Activated CD8-positive, alpha-beta memory T cell treated with anti-CD3 and anti-CD28 coated beads for 24 hours (primary cell): ENCODE data around the gene PPP1R13B.

Experiments
- DNase-seq: peaks from one replicate; pipeline ENCODE4 v3.0.0-alpha.2; 2020

The PPP1R13B gene

DNA sequence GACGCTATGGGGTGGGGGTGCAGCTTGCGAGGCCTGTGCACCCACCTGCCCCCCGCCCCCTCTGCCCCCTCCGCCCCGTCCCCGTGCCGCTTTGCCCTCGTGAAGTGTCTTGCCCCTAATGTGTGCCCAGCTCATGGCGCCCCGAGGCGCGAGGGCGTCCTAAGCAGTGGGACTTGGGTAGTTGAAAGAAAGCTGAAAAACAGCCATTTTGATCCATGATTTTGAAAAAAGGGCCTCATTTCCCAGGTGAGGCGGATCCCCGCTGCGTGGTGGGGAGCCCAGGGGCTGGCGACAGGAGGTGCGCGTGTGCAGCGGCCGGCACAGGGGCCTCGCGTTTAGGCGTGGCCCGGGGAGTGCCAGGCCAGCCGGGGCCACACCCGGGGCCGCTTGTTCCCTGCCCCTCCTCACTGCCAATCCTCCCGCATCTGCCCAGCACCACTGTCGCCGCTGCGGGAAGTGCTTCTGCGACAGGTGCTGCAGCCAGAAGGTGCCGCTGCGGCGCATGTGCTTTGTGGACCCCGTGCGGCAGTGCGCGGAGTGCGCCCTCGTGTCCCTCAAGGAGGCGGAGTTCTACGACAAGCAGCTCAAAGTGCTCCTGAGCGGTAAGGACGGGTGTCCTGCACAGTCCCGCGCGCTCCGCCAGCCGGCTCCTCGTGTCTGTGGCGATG, 119.9 kb downstream of the PPP1R13B start:
- no peak for DNase-seq

DNA sequence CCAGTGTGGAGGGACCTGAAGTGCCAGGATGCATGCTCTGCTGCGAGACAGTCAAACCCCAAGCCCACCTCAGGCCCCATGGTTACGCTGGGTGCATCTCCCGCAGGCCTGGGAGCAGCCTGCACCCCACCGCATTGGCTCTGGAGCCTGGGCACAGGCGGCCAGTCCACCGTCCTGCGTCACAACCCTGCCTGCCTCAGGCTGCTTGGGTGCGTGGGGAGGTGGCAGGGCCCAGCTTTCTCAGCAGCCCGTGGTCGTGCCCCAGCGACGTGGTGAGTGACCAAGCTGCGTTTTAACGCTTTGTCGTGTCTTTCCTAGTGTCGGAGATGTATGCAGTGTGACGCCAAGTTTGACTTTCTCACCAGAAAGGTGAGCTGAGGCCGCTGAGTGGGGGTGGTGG, 120.9 kb downstream of the PPP1R13B start:
- DNase-seq: no peak

DNA sequence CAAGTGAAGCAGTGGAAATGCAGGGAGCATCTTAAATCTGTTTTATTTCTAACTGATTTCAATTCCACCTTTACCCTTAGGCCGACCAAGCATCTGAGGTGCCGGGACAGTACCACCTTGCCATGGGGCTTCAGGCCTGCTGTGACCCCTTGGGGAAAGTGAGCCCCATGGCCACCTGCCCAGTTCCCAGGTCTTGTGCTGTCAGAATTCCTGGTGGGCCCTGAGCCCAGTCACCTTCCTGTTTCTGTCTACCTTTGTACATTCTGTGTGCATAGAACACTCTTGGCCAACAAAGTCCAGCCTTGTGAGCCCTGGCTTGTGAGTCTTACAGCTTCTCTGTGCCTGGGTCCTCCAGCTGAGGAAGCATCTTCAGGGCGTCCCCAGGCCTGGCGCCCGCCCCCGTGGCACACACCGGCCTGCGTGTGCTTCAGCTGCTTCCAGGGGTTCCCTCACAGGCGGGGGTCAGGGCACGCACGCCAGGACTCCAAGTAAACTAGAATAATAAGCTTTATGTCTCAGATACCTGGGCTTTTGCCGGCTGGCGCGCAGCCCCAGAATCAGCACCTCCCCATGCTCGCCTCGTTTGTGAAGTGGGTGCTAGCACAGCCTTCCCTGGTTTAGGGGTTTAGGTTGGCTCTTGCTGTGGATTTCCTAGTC, 121.5 kb downstream of the PPP1R13B start:
- DNase-seq: no peak

DNA sequence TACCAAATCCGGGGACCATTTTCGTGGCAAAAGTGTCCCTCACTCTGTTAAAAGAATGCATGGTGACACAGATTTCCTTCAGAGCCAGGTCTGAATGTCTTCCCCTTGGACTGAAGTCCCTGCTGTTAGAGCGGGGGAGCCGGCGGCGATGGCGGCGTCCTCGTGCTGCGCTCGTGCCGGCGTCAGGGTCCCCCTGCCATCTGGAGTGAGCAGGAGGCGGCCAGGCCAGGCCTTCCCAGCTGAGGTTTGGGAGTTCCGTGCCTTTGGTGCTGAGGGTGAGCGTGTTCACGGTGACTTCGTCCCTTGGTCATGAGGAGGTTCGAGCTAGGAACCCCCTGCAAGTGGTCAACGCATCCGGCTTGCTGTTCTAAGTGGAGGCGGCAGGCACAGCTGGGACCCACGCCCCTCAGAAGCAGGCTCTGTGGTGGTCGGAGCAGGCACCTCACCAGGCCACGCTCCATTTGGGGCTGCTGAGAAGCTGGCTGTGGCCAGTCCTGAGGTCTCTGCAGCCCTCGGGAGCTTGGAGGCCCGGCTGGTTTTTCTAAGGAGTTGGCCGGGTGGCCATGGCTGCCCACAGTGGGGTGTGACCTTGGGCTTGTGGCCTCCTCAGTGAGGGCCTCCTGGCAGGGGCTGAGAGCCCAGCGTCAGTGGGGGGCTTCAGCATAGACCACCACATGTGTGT, 122.2 kb downstream of the PPP1R13B start:
- no peak for DNase-seq

DNA sequence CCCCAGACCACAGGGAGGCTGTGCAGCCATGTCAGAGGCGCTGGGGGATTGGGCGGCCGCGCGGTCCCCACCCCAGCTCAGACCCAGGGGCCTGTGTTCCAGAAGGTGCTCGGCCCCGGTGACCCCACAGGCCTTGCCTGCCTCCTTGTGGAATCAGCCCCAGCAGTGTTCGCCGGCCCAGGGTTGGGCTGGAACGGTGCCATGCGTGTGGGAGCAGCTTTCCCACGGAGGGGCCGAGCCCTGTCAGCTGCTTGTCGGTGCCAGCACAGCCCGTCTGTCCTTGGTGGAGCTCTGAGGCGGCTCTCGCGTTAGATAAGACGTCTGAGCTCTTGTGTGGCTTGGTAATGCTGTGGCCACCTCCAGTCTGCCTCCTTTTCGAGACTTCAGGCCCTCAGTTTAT, 123.3 kb downstream of the PPP1R13B start:
- DNase-seq: no peak

DNA sequence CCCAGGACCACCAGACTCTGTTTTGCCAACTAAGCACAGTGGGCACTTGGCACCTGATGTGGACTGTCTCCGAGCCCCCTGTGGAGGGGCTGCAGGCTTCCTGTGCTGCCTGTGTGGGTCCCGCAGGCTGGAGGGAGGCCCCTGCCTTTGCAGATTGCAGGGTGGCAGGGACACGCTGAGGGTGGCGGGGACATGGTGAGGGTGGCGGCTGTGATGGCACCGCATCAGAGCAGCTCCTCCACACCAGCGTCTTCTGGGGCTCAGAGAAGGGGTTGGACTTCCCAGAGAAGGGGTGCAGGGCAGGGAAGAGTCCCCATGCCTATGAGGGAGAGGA, 123.7 kb downstream of the PPP1R13B start:
- no peak for DNase-seq

DNA sequence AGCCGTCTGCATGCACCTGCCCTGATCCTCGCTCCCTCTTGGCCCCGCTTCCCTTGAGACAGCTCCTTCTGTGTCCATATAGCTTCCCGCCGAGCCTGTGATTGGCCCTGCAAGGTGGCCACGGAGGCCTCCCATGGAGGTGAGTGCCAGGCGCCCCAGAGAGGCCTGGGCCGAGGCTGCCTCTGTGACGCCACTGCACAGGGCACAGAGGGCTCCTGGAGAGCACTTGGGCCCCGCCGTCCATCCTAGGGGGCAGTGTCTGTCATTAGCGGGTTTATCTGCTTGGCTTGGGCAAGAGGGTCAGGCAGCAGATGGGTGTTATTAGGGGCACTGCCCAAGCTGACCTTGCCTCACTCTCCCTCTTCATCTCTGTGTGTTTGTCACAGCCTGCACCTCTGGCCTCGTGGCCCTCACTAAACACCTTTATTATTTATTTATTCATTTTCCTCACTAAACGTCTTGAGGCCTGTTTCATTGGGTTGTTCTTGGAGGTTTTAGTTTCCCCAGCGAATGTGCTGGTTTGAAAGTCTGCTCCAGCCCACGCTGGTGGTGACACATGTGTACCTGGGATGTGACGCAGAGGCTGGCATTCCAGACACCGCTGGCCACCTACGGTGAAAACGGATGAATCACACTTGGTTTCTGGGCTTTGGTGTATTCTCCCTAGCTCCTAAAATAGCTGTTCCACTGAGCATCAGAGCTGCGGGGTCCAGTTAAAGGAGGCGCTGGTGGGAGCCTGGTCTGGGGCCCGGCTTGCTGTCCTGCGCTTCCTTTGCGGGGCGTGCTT, 125.8 kb downstream of the PPP1R13B start:
- DNase-seq: no peak

DNA sequence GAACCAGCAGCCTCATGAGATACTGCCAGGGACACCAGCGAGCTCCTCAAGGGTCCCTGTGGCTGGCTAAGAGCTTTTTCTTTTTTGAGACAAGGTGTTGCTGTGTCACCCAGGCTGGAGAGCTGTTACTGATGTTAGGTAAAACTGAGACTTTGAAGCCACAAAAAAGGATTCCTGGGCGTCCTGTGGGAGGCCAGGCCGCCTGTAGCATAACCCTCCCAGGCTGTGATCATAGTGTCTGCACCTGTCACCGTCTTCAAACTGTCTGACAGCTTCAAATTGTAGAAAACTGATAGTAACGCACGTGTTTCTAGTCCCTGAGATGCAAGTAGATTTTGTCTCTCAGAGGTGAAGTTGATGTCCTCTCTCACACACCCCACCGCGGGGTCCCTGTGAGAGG, 127.6 kb downstream of the PPP1R13B start:
- DNase-seq: no peak

DNA sequence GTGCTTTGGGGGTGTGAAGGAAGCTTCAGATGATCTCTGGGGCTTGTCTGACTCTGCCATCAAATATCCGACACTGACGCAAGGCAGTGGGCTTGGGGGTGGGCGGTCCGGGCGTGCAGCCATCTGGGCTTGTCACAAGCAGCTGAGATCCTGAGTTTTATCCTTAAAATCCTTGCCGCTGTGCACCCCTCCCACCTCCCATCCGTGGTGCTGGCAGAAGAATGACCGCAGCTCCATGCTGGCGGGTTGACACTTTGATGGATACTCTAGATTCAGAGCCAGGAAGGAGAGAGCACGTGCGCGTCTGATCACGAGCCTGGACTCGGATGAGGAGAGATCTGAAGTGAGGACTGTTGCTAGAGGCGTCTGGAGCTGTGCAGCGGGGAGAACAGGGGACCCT, 128.8 kb downstream of the PPP1R13B start:
- DNase-seq: no peak

DNA sequence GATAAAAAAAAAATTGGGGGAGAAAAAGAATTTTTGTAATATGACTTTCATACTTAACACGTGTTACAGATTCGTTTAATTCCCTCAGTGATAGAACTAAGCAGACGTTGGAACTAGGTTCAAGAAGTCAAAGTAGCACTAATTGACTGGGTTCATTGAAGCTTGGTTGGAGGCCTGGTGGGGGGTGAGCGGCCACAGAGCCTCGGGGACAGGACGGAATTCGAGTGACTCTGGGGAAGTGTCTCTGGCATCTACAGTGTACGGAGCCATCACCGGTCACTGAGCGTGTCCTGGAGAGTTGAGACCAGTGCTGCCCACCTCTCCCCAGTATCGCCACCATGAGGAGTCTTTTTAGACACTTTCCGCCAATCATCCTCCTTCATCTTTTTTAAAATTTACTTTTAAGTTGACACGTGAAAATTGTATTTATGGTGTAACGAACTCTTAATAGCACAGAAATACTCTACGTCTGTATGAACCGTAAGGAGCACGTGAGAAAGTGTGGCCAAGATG, 130.4 kb downstream of the PPP1R13B start:
- DNase-seq: no peak

DNA sequence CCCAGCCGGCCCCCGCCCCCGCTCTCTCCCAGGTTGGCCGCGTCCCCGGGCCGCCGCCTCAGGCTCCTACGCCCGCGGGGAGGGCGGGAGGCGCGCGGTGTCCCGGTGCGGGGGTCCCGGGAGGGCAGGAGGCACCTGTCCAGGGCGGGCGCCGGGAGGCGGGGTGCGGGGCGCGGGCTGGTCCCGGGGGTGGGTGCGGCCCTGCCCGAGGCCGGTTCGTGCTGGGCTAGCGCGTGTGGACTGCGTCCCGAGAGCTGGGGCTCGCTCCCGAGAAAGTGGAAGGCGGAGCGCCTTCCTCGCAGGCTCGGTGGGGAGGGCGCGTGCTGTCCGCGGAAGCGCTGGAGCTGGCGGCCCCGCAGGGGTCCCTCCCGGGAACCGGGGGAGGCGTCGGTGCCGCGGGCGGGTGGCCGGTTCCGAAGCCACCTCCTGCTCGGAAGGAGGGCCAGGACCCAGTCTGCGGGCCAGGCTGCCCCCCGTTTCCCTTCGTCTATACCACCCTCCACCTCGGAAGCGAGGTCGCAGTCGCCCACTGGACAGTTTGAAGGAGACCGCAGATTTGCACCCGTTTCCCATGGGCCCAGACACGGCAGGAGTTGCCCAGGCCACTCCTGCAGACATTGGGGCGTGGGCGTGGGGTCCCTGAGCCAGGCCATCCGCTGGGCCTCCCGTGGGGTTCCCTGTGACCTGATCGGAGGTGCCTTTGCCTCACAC, 131.1 kb downstream of the PPP1R13B start:
- no peak for DNase-seq

DNA sequence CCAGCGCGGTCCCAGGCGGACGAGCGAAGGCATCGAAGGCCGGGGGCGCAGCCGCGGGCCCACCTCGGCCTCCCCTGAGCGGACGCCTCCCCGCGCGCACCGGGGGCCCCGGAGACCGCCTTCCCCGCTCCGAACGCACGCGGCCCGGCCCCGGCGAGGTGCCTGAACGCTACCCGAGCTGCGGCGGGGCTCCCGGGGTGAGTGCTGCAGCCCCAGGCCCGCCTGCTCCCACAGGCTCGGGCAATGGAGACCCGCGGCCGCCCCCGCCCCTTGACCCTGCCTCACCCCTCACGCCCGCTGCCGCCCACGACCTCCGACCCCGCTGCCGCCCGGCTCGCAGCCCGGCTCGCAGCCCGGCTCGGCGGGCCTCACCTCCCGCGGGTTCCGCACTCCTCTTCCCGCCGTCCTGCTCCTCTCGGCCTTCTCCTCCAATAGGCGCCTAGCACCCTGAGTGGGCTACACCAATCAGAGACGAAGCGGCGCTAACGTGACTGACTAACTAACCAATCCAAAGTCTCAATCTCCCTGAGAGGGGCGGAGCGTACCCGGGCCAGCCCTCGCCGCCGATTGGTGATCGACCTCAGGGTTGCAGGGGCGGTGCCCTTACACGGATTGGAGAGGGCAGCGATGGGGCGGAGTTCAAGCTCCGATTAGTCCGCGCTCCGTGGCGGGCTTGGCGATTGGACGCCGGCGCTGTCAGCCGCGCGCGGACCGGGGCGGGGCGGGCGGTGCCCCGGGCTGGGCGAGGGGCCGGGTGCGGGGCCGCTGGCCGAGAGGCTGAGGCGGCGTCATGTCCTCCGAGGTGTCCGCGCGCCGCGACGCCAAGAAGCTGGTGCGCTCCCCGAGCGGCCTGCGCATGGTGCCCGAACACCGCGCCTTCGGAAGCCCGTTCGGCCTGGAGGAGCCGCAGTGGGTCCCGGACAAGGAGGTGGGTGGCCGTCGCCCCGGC, 132.0 kb downstream of the PPP1R13B start, which contains the start of the genes XRCC3 and ZFYVE21:
TSS of gene XRCC3 (minus strand) at position 400 of the 949 bp plus-strand sequence. CDS start 4,364 bp downstream, outside the sequence.
TSS of gene ZFYVE21 (plus strand) at position 759 of the 949 bp plus-strand sequence. CDS start at position 791, 32 bp downstream.
- peak; percentile 99 for DNase-seq

DNA sequence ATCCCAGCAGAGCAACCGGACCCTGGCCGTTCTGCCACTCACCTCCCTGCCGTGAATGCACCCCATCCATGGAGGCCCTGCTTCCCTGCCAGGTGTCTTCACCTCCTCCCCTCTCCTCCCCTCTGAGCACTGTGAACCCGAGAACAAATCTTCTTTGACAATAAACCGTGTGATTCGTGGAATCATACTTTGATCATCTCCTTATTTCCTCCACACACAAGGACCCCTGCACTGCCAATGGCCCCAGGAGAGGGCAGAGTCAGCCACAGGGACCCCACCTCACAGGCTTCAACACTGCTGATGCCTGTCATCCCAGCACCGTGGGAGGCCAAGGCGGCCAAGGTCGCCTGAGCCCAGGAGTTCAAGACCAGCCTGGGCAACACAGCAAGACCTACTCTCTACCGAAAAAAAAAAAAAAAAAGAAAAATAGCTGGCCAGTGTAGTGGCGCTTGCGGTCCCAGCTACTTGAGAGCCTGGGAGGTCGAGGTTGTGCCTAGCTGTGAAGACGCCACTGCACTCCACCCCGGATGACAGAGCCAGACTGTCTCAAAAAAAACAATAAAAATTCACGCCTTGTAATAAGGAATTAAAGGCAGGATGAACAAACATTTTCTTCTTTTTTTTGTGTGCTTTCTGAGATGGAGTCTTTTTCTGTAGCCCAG, 133.2 kb downstream of the PPP1R13B start:
- no peak for DNase-seq

DNA sequence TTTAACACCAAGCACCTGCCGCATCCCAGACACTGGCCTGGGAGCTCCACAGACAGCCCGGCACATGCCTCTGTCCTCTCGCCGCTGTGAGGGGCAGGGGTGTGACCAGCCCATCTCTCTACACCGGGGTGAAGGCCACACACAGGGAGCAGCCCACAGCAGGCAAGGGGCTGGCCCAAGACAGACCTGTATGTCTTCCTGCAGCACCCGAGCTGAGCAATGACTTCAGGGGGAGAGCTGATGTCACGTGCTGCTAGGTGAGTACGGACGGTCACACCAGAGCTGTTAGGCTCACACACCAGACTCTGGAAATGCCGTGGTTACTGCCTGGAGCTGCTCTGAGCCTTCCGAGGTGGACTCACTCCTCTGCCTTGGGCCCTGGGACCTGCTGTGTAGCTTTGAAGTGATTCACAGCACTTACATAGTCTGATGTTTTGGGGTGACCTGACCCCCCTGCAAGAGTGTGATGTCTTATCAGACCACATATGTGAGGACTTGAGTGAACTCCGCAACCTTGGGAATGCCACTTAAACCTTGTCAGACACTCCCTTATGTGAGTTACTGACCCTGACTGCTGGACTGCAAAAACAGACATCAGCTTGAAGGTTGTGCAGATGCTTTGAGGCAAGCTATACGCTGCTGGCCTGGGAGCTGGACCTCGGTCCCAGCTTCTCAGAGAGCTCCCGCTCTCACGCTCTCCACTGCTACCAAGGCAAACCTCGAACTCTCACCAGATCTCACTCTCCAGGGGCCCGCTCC, 133.9 kb downstream of the PPP1R13B start:
- DNase-seq: no peak

DNA sequence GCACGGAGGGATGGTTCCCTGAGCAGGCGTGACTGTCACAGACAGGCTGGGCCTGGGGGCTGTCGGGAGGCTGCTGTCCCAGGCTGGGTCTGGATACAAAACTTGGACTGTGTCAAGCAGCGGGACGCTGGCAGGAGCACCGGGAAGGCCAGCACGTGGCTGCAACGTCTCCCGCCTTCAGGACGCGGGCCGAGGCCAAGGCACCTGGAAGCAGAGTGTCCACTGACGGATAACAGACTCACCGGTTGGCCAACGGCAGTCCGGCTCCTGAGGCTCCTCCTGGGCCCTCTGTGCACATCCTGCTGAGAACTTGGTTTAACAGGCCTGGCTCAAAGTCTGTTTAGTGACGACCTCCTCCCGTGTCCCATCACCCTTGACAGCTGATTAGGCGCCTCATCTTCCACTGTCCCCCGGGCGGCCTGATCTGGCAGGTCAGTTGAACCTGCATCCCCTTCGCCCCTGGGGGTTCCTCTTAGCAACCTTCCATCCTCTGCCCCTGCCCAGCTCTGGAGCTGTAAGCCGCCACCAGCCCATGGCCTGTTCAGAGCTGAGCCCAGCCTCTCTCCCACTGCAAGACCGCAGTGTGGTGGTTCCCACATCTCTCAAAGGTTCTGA, 134.6 kb downstream of the PPP1R13B start:
- DNase-seq: no peak

DNA sequence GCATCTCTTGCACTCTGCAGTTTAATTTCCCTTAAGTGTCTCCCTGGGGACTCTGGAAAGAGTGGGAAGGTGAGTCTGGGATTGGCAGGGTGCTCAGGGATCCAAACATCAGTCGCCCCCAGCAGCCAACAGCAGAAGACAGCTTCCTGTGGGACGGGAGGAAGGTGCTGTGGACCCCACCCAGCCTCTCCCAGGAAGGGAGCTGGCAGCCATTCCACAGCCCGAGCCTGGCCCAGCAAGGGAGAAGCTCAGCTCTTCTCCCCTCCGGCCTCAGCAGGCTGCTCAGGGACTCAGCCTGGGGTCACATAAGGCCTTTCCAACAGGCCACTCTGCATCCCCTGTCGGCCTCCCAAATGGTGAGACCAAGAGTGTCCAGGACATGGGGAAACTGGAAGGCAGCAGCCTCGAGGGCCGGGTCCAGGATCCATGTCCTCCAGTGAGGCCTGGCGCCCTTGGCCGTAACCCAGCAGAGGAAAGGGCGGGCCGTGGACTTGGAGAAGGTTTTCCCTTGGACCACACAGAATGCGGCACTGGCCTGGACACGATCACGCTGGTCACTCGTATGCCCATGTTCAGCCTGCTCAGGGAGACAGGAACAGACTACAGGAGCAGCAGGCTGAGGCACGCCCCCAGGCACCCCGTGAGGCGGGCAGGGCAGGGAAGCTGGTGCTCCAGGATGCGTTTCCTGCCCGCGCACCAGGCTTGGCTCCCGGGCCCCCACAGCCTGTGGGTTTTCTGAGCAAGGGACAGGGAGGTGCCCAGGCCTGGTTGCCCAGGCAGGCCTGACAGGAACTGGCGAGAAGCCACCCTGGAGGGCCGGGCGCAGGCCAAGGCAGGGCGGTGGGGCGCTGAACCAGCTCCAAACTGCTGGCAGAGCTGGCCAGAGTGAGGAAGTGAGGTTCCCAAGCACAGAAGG, 135.6 kb downstream of the PPP1R13B start:
- DNase-seq: no peak

DNA sequence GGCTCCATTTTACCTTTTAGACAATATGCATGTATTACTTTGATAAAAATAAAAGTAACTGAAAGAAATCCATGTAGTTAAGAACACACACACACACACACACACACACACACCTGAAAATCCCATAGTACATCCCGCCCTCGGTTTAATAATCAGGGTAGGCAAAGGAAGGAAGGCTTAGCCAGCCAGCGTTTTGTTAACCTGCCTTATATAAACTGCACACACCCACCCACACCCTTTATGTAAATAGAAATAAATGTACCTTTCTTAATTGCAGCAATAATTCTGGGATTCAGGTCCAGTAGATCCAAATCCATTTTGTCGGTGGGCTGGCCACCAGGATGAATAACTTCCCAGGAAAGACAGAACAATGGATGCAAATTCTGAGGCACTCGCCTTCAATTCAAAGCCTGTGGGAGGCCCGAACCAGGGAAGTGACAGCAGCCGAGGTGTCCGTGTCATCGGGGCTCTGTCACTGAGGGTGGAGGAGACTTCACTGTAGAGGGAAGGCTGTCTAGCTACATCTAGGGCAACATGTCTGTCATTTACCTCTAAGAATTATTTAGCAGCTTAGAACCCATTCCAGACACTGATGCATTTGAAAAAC, 136.5 kb downstream of the PPP1R13B start:
- no peak for DNase-seq

DNA sequence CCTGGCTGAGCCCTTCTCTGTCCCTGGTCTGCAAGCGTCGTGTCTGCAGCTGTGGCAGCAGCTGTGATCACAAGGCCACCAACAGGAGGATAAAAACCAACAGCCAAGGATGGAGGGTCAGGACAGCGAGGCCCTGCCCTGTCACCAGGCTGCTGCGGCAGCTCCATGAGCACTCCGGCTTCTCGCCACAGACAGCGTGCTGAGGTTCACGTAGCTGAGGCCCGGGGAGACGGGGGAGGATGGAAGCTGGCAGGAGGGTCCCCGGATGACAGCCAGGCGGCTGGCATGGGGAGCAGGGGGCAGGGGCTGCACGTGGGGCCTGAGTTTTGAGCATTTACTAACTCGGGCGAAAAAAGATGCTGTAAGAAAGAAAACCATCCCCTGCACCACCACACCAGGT, 137.6 kb downstream of the PPP1R13B start:
- no peak for DNase-seq
